ENCODE data around the gene CYB561D2.

CYB561D2 gene

GRCh38 chr3:50356553-50356952 lies 5.9 kb downstream of the CYB561D2 start:
- Histone ChIP-seq H2AFZ (ENCODE audit: insufficient read depth, low read length, poor library complexity) (no peak overlapping the region), H3K36me3 (ENCODE audit: control insufficient read depth in 1 of 2, insufficient read depth in 2 of 2, low read length in 2 of 2) (peaks cover 36 to 46% of the 10 kb centered on the region in 2 experiments), H3K4ac (ENCODE audit: low read depth, low read length) (peak overlapping the region; percentile 5), H3K23ac (ENCODE audit: low read length) (no peak overlapping the region), H2AK5ac (ENCODE audit: low read length) (no peak overlapping the region), H4K8ac (ENCODE audit: low read depth, low read length) (no peak overlapping the region), H3K27ac (ENCODE audit: low read depth, low read length) (no peak overlapping the region), H3K4me3 (ENCODE audit: low read depth, low read length) (no peak overlapping the region), H3K4me2 (ENCODE audit: low read length) (peak overlapping the region; percentile 88), H4K12ac (ENCODE audit: low read depth, low read length) (no peak overlapping the region), H3K9me3 (ENCODE audit: insufficient read depth, low read depth, low read length) (no peaks in the 10 kb centered on the region), H3K14ac (ENCODE audit: low read length) (no peak overlapping the region), H3K79me1 (ENCODE audit: low read length) (peaks cover 4% of the 10 kb centered on the region), H4K91ac (ENCODE audit: low read depth, low read length) (no peak overlapping the region), H3K79me2 (ENCODE audit: control insufficient read depth, insufficient read depth, low read length, poor library complexity) (peaks cover 15% of the 10 kb centered on the region), H3K4me1 (ENCODE audit: control insufficient read depth in 1 of 2, insufficient read depth in 2 of 2, low read length in 2 of 2) (peaks cover 18 to 36% of the 10 kb centered on the region in 2 experiments), H3K9ac (ENCODE audit: low read length) (no peak overlapping the region), H2BK12ac (ENCODE audit: low read length) (no peak overlapping the region), H2BK5ac (ENCODE audit: low read depth, low read length, poor library complexity) (no peak overlapping the region), H2BK120ac (ENCODE audit: insufficient read depth, low read length, poor library complexity) (no peak overlapping the region), H3K18ac (ENCODE audit: low read length) (no peak overlapping the region), H3K27me3 (ENCODE audit: insufficient read depth, low read length) (no peaks in the 10 kb centered on the region)
- WGBS (ENCODE audit: extremely low coverage, insufficient coverage, insufficient read length) = no CpG with 5 or more reads among the region's 5 CpGs
- no peak for DNase-seq

- Histone ChIP-seq H3K27me3 (ENCODE audit: insufficient read depth, low read length) (no peaks in the 10 kb centered on the region), H3K14ac (ENCODE audit: low read length) (no peak overlapping the region), H3K4me3 (ENCODE audit: low read depth, low read length) (no peak overlapping the region), H3K79me2 (ENCODE audit: control insufficient read depth, insufficient read depth, low read length, poor library complexity) (peaks cover 15% of the 10 kb centered on the region), H2BK12ac (ENCODE audit: low read length) (no peak overlapping the region), H4K8ac (ENCODE audit: low read depth, low read length) (no peak overlapping the region), H3K4me1 (ENCODE audit: control insufficient read depth in 1 of 2, insufficient read depth in 2 of 2, low read length in 2 of 2) (peaks cover 18 to 33% of the 10 kb centered on the region in 2 experiments), H2BK120ac (ENCODE audit: insufficient read depth, low read length, poor library complexity) (no peak overlapping the region), H3K9ac (ENCODE audit: low read length) (peak overlapping the region; percentile 43), H3K18ac (ENCODE audit: low read length) (no peak overlapping the region), H4K91ac (ENCODE audit: low read depth, low read length) (no peak overlapping the region), H3K79me1 (ENCODE audit: low read length) (peaks cover 4% of the 10 kb centered on the region), H4K12ac (ENCODE audit: low read depth, low read length) (no peak overlapping the region), H2BK5ac (ENCODE audit: low read depth, low read length, poor library complexity) (no peak overlapping the region), H3K27ac (ENCODE audit: low read depth, low read length) (no peak overlapping the region), H3K9me3 (ENCODE audit: insufficient read depth, low read depth, low read length) (no peaks in the 10 kb centered on the region), H3K4me2 (ENCODE audit: low read length) (peak overlapping the region; percentile 88), H3K4ac (ENCODE audit: low read depth, low read length) (peak overlapping the region; percentile 73), H2AK5ac (ENCODE audit: low read length) (no peak overlapping the region), H3K36me3 (ENCODE audit: control insufficient read depth in 1 of 2, insufficient read depth in 2 of 2, low read length in 2 of 2) (peaks cover 36 to 46% of the 10 kb centered on the region in 2 experiments), H2AFZ (ENCODE audit: insufficient read depth, low read length, poor library complexity) (no peak overlapping the region), H3K23ac (ENCODE audit: low read length) (no peak overlapping the region)
- no CpG with 5 or more reads among the region's 1 CpG for WGBS (ENCODE audit: extremely low coverage, insufficient coverage, insufficient read length)
- no peak for DNase-seq
These were observed 6.8 kb downstream of the CYB561D2 start for GRCh38 chr3:50357481-50357880.

GRCh38 chr3:50358355-50358910 lies 7.8 kb downstream of the CYB561D2 start:
- Histone ChIP-seq H3K4me3 (ENCODE audit: low read depth, low read length) (peak overlapping the region; percentile 94), H2AFZ (ENCODE audit: insufficient read depth, low read length, poor library complexity) (no peak overlapping the region), H3K79me2 (ENCODE audit: control insufficient read depth, insufficient read depth, low read length, poor library complexity) (peaks cover 15% of the 10 kb centered on the region), H3K9ac (ENCODE audit: low read length) (peak overlapping the region; percentile 92), H3K4ac (ENCODE audit: low read depth, low read length) (peak overlapping the region; percentile 73), H3K4me1 (ENCODE audit: control insufficient read depth in 1 of 2, insufficient read depth in 2 of 2, low read length in 2 of 2) (peaks cover 18 to 33% of the 10 kb centered on the region in 2 experiments), H3K79me1 (ENCODE audit: low read length) (peaks cover 4% of the 10 kb centered on the region), H3K4me2 (ENCODE audit: low read length) (peak overlapping the region; percentile 88), H3K9me3 (ENCODE audit: insufficient read depth, low read depth, low read length) (no peaks in the 10 kb centered on the region), H3K36me3 (ENCODE audit: control insufficient read depth in 1 of 2, insufficient read depth in 2 of 2, low read length in 2 of 2) (peaks cover 33 to 41% of the 10 kb centered on the region in 2 experiments), H3K23ac (ENCODE audit: low read length) (no peak overlapping the region), H4K12ac (ENCODE audit: low read depth, low read length) (peak overlapping the region; percentile 12), H2BK120ac (ENCODE audit: insufficient read depth, low read length, poor library complexity) (no peak overlapping the region), H4K8ac (ENCODE audit: low read depth, low read length) (peak overlapping the region; percentile 98), H3K18ac (ENCODE audit: low read length) (no peak overlapping the region), H3K14ac (ENCODE audit: low read length) (peak overlapping the region; percentile 95), H2BK5ac (ENCODE audit: low read depth, low read length, poor library complexity) (no peak overlapping the region), H2AK5ac (ENCODE audit: low read length) (peak overlapping the region; percentile 85), H3K27ac (ENCODE audit: low read depth, low read length) (no peak overlapping the region), H2BK12ac (ENCODE audit: low read length) (no peak overlapping the region), H4K91ac (ENCODE audit: low read depth, low read length) (no peak overlapping the region), H3K27me3 (ENCODE audit: insufficient read depth, low read length) (no peaks in the 10 kb centered on the region)
- no peak for DNase-seq
- no CpG with 5 or more reads among the region's 24 CpGs for WGBS (ENCODE audit: extremely low coverage, insufficient coverage, insufficient read length)

GRCh38 chr3:50358911-50359759 lies 8.5 kb downstream of the CYB561D2 start, which contains the start of gene TMEM115:
TSS of gene TMEM115 (minus strand) at chr3:50359521. CDS start at chr3:50359063, 458 bp downstream.
- peak within 1 kb of the TSS; percentile 85 for H2AK5ac ChIP-seq (ENCODE audit: low read length)
- H3K14ac ChIP-seq (ENCODE audit: low read length) = peak within 1 kb of the TSS; percentile 95
- no peak within 1 kb of the TSS for H3K23ac ChIP-seq (ENCODE audit: low read length)
- H3K27ac ChIP-seq (ENCODE audit: low read depth, low read length) = no peak within 1 kb of the TSS
- no peaks in the 10 kb centered on the region for H3K9me3 ChIP-seq (ENCODE audit: insufficient read depth, low read depth, low read length)
- peak within 1 kb of the TSS; percentile 88 for H3K4me2 ChIP-seq (ENCODE audit: low read length)
- H3K36me3 ChIP-seq (ENCODE audit: control insufficient read depth in 1 of 2, insufficient read depth in 2 of 2, low read length in 2 of 2) = peaks cover 27 to 34% of the 10 kb centered on the region in 2 experiments
- H3K79me1 ChIP-seq (ENCODE audit: low read length) = peaks cover 4% of the 10 kb centered on the region
- H2AFZ ChIP-seq (ENCODE audit: insufficient read depth, low read length, poor library complexity) = peak within 1 kb of the TSS; percentile 87
- H3K4me3 ChIP-seq (ENCODE audit: low read depth, low read length) = peak within 1 kb of the TSS; percentile 94
- H3K9ac ChIP-seq (ENCODE audit: low read length) = peak within 1 kb of the TSS; percentile 92
- H4K12ac ChIP-seq (ENCODE audit: low read depth, low read length) = peak within 1 kb of the TSS; percentile 93
- H3K4me1 ChIP-seq (ENCODE audit: control insufficient read depth in 1 of 2, insufficient read depth in 2 of 2, low read length in 2 of 2) = peaks cover 19 to 33% of the 10 kb centered on the region in 2 experiments
- peaks cover 15% of the 10 kb centered on the region for H3K79me2 ChIP-seq (ENCODE audit: control insufficient read depth, insufficient read depth, low read length, poor library complexity)
- H3K4ac ChIP-seq (ENCODE audit: low read depth, low read length) = peak within 1 kb of the TSS; percentile 73
- peak within 1 kb of the TSS; percentile 39 for H2BK5ac ChIP-seq (ENCODE audit: low read depth, low read length, poor library complexity)
- no peak within 1 kb of the TSS for H2BK12ac ChIP-seq (ENCODE audit: low read length)
- H3K18ac ChIP-seq (ENCODE audit: low read length) = peak within 1 kb of the TSS; percentile 94
- WGBS (ENCODE audit: extremely low coverage, insufficient coverage, insufficient read length) = no CpG with 5 or more reads among the region's 64 CpGs
- peak within 1 kb of the TSS; percentile 98 for H4K8ac ChIP-seq (ENCODE audit: low read depth, low read length)
- H2BK120ac ChIP-seq (ENCODE audit: insufficient read depth, low read length, poor library complexity) = peak within 1 kb of the TSS; percentile 81
- H4K91ac ChIP-seq (ENCODE audit: low read depth, low read length) = peak within 1 kb of the TSS; percentile 91
- H3K27me3 ChIP-seq (ENCODE audit: insufficient read depth, low read length) = no peaks in the 10 kb centered on the region
- DNase-seq = peak; percentile 94 to 96

All from trophoblast cell (in vitro differentiated cells and primary cell).